DMS153 treated with DMSO at 0.1 percent for 48 hours (cell line): ENCODE measurements around the gene EFCAB9.
"Not testable (repeated sequence)": the region's sequence is repeated elsewhere in the genome, so short reads cannot be mapped to it uniquely, and the experiment has no call there.

Experiments
- DNase-seq: peaks from one replicate; lab custom pipeline; 2025; ENCODE audit not compliant: unreplicated experiment; lab: John Stamatoyannopoulos, UW

The EFCAB9 gene

GRCh38 chr5:172188033-172188892 lies 5.7 kb upstream of the EFCAB9 start, which contains the start of gene STK10:
Gene STK10, minus strand, starts transcription at chr5:172188224. Its CDS starts 182 bp downstream, at chr5:172188042.
- peak; percentile 39 for DNase-seq

- DNase-seq, result peak; percentile 39
These were observed 4.9 kb upstream of the EFCAB9 start for GRCh38 chr5:172188893-172189692.

DNA sequence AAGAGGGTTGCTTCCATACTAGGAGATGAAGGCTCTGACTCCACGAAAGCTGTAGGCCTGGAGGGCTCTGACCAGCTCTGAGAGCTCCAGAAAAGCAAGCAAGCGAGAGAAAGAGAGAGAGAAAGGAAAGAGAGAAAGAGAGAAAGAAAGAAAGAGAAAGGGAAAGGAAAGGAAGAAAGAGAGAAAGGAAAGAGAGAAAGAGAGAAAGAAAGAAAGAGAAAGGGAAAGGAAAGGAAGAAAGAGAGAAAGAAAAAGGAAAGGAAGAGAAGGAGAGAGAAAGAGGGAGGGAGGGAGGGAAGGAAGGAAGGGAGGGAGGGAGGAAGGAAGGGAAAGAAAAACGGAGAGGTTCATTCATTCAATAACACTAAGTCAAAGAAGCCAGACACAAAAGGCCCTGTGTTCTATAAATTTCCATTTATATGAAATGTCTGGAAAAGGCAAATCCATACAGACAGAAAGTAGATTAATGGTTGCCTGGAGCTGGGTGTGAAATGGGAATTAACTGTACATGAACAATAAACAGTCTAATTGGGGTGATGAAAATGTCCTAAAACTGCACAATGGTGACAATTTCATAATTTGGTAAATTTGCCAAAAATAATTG lies 4.2 kb upstream of the EFCAB9 start:
- no peak for DNase-seq

- DNase-seq, result no peak
These were observed 1.2 kb downstream of the EFCAB9 start for GRCh38 chr5:172194985-172195774.

DNA sequence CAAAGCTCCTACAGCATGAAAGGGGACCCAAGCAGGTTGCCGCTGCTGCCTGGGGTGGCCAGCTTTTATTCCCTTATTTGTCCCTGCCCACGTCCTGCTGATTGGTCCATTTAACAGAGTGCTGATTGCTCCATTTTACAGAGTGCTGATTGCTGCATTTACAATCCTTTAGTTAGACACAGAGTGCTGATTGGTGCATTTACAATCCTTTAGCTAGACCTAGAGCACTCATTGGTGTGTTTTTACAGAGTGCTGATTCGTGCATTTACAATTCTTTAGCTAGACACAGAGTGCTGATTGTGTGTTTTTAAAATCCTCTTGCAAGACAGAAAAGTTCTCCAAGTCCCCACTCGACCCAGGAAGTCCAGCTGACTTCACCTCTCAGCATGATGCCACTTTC lies 3.8 kb downstream of the EFCAB9 start:
- not testable (repeated sequence) for DNase-seq

GRCh38 chr5:172199446-172199845 lies 5.5 kb downstream of the EFCAB9 start:
- no peak for DNase-seq

DNA sequence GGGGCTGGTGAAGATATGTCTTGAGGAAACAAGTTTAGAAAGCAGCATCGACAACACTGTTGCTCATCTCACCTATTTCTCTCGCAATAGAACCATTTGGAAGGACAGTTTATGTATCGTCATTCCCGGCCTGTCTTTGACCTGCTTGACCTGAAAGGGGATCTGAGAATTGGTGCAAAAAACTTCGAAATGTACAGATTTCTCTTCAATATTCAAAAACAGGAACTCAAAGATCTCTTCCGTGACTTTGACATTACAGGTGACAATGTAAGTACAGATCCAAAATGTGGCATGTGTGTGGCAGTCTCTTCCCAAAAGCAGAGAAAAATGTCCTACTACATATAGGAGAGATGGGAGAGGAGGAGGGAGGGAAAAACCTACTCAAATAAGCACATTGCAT lies 6.5 kb downstream of the EFCAB9 start:
- no peak for DNase-seq

- DNase-seq, result not testable (repeated sequence)
These were observed 12.0 kb downstream of the EFCAB9 start for GRCh38 chr5:172205984-172206383.

DNA sequence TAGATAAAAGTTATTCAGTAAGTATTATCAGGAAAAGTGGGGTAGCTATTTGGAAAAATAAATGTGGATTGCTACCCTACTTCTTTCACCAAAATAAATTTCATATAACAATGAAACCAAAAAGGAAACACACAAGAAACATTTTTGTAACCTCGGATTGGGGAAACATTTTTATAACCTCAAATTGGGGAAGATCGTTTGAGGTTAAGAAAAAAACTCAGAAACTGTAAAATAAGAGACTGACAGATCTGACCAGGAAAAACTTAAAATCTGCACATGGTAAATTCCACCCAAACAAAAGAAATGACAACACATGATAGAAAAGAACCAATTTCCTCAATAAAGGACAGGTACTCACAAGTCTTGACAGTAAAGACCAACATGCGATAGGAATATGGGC lies 13.5 kb downstream of the EFCAB9 start:
- no peak for DNase-seq

- DNase-seq, result no peak
These were observed 15.7 kb downstream of the EFCAB9 start for GRCh38 chr5:172209714-172210113.

DNA sequence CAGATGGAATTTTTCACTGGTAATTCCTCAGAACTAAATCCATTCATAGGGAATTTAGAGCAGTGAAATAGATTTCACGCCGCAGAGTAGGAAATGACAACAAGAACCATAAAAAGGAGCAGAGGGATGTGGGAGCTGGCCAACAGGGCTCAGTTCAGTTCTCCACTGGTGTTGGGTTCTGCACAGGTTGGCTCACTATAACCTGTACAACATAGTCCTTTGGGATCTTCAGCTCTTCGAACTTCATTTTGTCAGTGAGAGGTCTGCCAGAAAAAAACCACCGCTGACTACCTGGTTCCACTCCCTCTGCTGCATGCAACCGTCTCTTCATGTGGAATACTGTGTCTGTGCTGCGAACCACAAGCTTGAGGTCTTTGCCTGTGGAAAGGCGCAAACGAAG lies 17.7 kb downstream of the EFCAB9 start:
- no peak for DNase-seq

- DNase-seq, result no peak
These were observed 19.2 kb downstream of the EFCAB9 start for GRCh38 chr5:172213126-172213525.

DNA sequence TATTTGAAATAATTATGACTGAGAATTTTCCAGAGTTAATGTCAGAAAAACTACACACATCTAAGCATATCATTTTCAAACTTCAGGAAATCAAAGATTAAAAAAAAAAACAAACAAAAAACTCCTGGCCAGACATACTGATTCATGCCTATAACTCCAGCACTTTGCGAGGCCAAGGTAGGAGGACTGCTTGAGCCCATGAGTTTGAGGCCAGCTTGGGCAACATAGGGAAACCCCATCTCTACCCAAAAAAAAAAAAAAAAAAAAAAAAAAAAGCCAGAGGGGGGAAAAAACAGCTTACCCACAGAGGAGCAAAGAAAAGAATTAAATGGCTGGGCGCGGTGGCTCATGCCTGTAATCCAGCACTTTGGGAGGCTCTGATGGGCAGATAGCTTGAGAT lies 22.4 kb downstream of the EFCAB9 start:
- DNase-seq, result no peak

- DNase-seq, result no peak
These were observed 25.3 kb downstream of the EFCAB9 start for GRCh38 chr5:172219296-172219695.

DNA sequence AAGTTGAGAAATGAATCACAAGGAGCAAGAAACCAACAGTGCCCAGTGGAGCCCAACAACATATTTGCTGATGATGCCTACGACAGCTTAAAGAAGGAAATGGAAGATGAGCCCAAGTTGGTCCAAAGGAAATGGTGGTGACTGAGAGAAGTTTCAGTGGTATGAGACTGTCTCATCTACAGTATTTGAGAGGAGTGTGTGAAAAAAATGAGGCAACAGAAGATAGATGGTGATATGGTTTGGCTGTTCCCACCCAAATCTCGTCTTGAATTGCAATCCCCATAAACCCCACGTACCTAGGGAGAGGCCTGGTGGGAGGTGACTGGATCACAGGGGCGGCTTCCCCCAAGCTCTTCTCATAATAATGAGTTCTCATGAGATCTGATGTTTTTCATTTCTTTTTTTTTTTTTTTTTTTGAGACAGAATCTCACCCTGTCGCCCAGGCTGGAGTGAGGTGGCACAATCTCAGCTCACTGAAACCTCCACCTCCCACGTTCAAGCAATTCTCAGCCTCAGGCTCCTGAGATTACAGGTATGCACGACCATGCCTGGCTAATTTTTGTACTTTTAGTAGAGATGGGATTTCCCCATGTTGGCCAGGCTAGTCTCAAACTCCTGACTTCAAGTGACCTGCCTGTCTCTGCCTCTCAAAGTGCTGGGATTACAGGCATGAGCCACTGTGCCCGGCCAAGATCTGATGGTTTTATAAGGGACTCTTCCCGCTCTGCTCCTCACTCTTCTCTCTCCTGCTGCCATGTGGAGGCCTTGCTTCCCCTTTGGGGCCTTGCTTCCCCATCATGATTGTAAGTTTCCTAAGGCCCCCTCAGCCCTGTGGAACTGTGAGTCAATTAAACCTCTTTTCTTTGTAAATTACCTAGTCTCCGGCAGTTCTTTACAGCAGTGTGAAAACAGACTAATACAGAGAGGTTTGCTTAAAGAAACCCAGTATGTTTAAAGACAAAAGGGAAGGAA lies 30.2 kb downstream of the EFCAB9 start:
- no peak for DNase-seq

DNA sequence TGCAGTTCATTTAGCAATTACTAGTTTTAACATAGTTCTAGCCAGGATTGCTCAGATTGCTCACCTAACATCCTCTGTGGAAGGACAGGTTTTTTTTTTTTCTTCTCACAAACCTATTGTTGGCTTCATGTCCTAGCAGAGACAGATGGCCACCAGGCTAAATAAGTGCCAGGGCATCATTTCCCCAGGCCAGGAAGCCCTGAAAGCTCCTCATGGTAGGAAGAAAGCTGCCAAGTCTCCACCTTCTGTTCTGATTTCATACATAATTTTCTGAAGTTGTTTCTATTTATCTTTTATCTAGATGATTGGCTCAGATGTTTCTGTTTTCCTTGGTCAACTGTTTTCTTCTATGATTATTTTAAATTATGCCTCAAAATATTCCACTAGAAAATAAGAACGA lies 31.0 kb downstream of the EFCAB9 start:
- DNase-seq, result no peak

DNA sequence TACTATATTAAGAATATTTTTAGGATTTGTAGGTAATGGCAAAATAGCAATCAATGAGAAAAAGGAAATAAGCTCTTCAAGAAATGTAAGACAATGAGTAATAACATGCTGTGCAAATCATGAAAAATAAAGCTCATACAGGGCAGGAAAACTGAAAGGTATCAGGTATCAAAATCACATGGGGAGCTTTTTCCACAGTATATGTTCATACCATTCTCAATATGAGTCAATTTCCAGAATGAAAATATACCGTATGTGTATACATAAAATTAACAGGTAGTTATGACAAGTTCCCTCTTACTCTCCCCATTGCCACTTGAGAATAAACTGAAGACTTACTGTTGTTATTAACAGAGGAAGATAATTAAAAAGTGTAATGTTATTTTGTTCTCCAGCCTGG lies 35.9 kb downstream of the EFCAB9 start:
- no peak for DNase-seq

- DNase-seq, result no peak
These were observed 40.1 kb downstream of the EFCAB9 start for GRCh38 chr5:172234031-172234430.

- no peak for DNase-seq
These were observed 41.3 kb downstream of the EFCAB9 start for GRCh38 chr5:172235132-172235780.
